ENCODE data around the gene ZNF582. TPM values are rescaled to one million over a fixed set of nuclear protein-coding genes. Genes with fewer than 3 reads are reported as not detected.
"Not testable (repeated sequence)": the region's sequence is repeated elsewhere in the genome, so short reads cannot be mapped to it uniquely, and the experiment has no call there.

The ZNF582 gene
- total and polyA plus RNA-seq, 2 experiments from 2014 or later: 4.2 to 4.8 TPM

DNA sequence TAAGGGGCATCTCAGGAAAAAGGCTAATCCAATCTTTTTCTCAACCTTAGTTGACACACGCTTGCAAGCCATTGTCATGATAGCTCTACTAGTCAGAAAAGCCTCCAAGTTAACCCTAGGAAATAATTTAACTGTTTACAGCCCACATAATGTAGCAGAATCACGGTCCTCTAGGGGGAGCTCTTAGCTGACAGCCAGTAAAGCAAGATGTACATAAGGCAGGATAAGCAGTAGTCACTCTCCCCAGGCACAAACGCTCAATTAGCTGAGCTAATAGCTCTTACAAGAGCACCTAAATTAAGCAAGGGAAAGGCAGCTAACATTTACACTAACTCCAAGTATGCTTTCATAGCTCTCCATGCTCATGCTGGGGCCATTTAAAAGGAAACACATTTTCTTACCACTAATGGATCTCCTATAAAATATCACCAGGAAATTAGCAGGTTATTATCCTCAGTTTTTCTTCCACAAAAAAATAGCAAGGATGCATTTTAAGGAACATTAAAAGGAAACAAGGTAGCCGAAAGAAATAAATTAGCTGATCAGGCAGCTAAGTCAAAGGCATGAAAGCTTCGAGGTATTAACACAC is 45.0 kb downstream of the ZNF582 start:
- WGBS, 2 experiments (ENCODE audit: low coverage in 1 of 2, low lambda C conversion rate in 2 of 2, missing lambda C conversion rate in 2 of 2): 46 to 50% methylated on average over 5 of the region's 5 CpGs

DNA sequence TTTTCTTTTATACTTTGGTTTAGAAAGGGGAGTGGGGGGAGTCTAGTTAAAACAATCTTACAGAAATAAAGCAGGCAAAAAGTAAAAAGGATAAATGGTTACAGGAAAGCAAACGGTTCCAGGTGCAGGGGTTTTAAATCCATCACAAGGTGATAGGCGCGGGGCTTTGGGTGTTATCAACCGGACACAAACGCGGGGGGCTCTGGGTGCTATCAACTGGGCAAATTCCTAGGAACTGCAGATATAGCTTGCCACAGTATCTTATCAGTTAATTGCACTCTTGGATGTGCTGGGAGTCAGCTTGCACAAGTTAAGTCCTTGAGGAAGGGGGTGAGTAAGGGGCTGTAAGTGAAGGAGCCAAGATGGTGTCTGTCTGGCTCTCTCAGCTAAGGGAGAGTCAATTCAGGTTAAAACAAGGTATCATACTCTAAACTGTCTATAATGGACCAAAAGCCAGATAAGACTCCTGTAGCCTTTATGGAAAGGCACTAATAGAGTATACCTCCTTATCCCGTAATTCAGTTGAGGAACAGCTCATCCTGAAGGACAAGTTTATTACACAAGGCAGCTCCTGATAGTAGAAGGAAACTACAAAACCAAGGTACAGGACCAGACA is 46.1 kb downstream of the ZNF582 start:
- TF ChIP-seq EZH2phosphoT487 (IDR thresholded peaks at IDR 0.05; ENCODE audit: insufficient read depth, low read depth) (no peak), EZH2 (IDR thresholded peaks at IDR 0.05; ENCODE audit: insufficient read depth, poor library complexity, severe bottlenecking) (no peak)
- H3K4me1 ChIP-seq (ENCODE audit: insufficient read depth): no peaks in the 10 kb centered on the region
- H3K4me2 ChIP-seq (ENCODE audit: unreplicated experiment): no peak overlapping the region
- no peak overlapping the region for H2AFZ ChIP-seq
- H3K27ac ChIP-seq: no peak overlapping the region
- no peaks in the 10 kb centered on the region for H4K20me1 ChIP-seq (ENCODE audit: insufficient read depth)
- in situ Hi-C loops (cut with MboI): no loop called here
- H3K4me3 ChIP-seq: no peak overlapping the region
- H3K36me3 ChIP-seq (ENCODE audit: low read depth): no peaks in the 10 kb centered on the region
- no peaks in the 10 kb centered on the region for H3K9me3 ChIP-seq (ENCODE audit: low read depth)
- no peaks in the 10 kb centered on the region for H3K9me2 ChIP-seq (ENCODE audit: insufficient read depth)
- no peak for DNase-seq
- H3K9ac ChIP-seq: no peak overlapping the region
- H3F3A ChIP-seq (ENCODE audit: insufficient read depth): no peaks in the 10 kb centered on the region
- no peaks in the 10 kb centered on the region for H3K79me2 ChIP-seq (ENCODE audit: insufficient read depth)
- whole genome bisulfite sequencing, 2 experiments (ENCODE audit: low coverage in 1 of 2, low lambda C conversion rate in 2 of 2, missing lambda C conversion rate in 2 of 2): 72 to 80% methylated on average over 7 of the region's 7 CpGs
- H3K27me3 ChIP-seq (replicated peaks; ENCODE audit: insufficient read depth): no peaks in the 10 kb centered on the region

More for the DNA sequence above, 45.0 kb downstream of the ZNF582 start:
- in situ Hi-C loops (cut with MboI): no loop called here
- Histone ChIP-seq H3K9me2 (ENCODE audit: insufficient read depth) (no peaks in the 10 kb centered on the region), H3K27me3 (replicated peaks; ENCODE audit: insufficient read depth) (no peaks in the 10 kb centered on the region), H3K4me2 (ENCODE audit: unreplicated experiment) (no peak overlapping the region), H3K79me2 (ENCODE audit: insufficient read depth) (no peaks in the 10 kb centered on the region), H2AFZ (no peak overlapping the region), H3K9ac (no peak overlapping the region), H3K9me3 (ENCODE audit: low read depth) (no peaks in the 10 kb centered on the region), H3F3A (ENCODE audit: insufficient read depth) (no peaks in the 10 kb centered on the region), H4K20me1 (ENCODE audit: insufficient read depth) (no peaks in the 10 kb centered on the region), H3K36me3 (ENCODE audit: low read depth) (no peaks in the 10 kb centered on the region), H3K27ac (no peak overlapping the region), H3K4me3 (no peak overlapping the region), H3K4me1 (ENCODE audit: insufficient read depth) (no peaks in the 10 kb centered on the region)
- TF ChIP-seq EZH2 (IDR thresholded peaks at IDR 0.05; ENCODE audit: insufficient read depth, poor library complexity, severe bottlenecking) (no peak), EZH2phosphoT487 (IDR thresholded peaks at IDR 0.05; ENCODE audit: insufficient read depth, low read depth) (no peak)
- DNase-seq: peak; percentile 39

DNA sequence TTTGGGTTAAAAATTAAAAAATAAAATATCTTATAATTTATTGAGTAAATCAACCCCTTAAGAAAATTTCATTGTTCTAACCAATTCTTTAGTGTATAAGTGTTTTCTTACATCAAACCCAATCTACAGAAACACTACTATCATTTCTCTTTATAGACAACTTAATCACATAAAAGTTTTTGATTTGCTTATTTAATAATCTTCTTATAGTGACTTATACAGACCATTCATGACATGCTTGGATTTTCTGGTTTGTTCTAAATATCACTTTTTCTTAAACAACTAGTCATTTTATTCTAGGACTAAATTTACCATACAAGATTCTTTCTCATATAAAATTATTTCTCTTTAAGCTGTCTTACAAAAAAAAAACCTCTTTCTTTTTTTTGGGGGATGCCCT is 51.4 kb downstream of the ZNF582 start:
- no peak overlapping the region for H2AFZ ChIP-seq
- no peaks in the 10 kb centered on the region for H4K20me1 ChIP-seq (ENCODE audit: insufficient read depth)
- H3K9ac ChIP-seq: no peak overlapping the region
- H3K27ac ChIP-seq: no peak overlapping the region
- H3K4me3 ChIP-seq: no peak overlapping the region
- H3K4me1 ChIP-seq (ENCODE audit: insufficient read depth): no peaks in the 10 kb centered on the region
- no peaks in the 10 kb centered on the region for H3K9me3 ChIP-seq (ENCODE audit: low read depth)
- no peaks in the 10 kb centered on the region for H3F3A ChIP-seq (ENCODE audit: insufficient read depth)
- no peak for DNase-seq
- in situ Hi-C loops (cut with MboI): no loop called here
- H3K36me3 ChIP-seq (ENCODE audit: low read depth): no peaks in the 10 kb centered on the region
- TF ChIP-seq EZH2phosphoT487 (IDR thresholded peaks at IDR 0.05; ENCODE audit: insufficient read depth, low read depth): no peak
- no peak for TF ChIP-seq EZH2 (IDR thresholded peaks at IDR 0.05; ENCODE audit: insufficient read depth, poor library complexity, severe bottlenecking)
- no peaks in the 10 kb centered on the region for H3K27me3 ChIP-seq (replicated peaks; ENCODE audit: insufficient read depth)
- H3K9me2 ChIP-seq (ENCODE audit: insufficient read depth): no peaks in the 10 kb centered on the region
- no peak overlapping the region for H3K4me2 ChIP-seq (ENCODE audit: unreplicated experiment)
- no peaks in the 10 kb centered on the region for H3K79me2 ChIP-seq (ENCODE audit: insufficient read depth)

DNA sequence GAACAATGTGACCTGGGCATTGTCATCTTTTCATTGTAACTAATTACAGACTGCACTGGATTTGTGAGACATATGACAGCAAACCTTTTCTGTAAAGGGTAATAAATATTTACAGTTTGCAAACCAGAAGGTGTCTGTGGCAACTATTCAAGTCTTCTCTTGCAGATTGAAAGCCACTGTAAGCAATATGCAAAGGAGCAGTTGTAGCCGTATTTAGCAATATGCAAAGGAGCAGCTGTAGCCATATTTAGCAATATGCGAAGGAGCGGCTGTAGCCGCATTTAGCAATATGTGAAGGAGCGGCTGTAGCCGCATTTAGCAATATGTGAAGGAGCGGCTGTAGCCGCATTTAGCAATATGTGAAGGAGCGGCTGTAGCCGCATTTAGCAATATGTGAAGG is 54.3 kb downstream of the ZNF582 start:
- in situ Hi-C loops (cut with MboI): not testable (repeated sequence)

DNA sequence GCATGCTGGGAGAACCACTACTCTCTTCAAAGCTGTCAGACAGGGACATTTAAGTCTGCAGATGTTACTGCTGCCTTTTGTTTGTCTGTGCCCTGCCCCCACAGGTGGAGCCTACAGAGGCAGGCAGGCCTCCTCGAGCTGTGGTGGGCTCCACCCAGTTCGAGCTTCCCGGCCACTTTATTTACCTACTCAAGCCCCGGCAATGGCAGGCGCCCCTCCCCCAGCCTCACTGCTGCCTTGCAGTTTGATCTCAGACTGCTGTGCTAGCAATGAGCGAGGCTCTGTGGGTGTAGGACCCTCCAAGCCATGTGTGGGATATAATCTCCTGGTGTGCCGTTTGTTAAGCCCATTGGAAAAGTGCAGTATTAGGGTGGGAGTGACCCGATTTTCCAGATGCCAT is 56.3 kb downstream of the ZNF582 start:
- H3K4me2 ChIP-seq (ENCODE audit: unreplicated experiment); H2AFZ ChIP-seq; H3K27me3 ChIP-seq (replicated peaks; ENCODE audit: insufficient read depth); in situ Hi-C loops (cut with MboI); H3K4me3 ChIP-seq; H3K79me2 ChIP-seq (ENCODE audit: insufficient read depth); H3K9me2 ChIP-seq (ENCODE audit: insufficient read depth); H3K9me3 ChIP-seq (ENCODE audit: low read depth); H3K9ac ChIP-seq; H3K27ac ChIP-seq; H3F3A ChIP-seq (ENCODE audit: insufficient read depth); DNase-seq; H3K36me3 ChIP-seq (ENCODE audit: low read depth); H3K4me1 ChIP-seq (ENCODE audit: insufficient read depth); H4K20me1 ChIP-seq (ENCODE audit: insufficient read depth): not testable (repeated sequence)
- 48 to 50% methylated on average over 7 to 8 of the region's 8 CpGs for WGBS, 2 experiments (ENCODE audit: low coverage in 1 of 2, low lambda C conversion rate in 2 of 2, missing lambda C conversion rate in 2 of 2)

More for the DNA sequence above, 54.3 kb downstream of the ZNF582 start:
- not testable (repeated sequence) for H3K9ac ChIP-seq; H3K79me2 ChIP-seq (ENCODE audit: insufficient read depth); H3K27me3 ChIP-seq (replicated peaks; ENCODE audit: insufficient read depth); H3F3A ChIP-seq (ENCODE audit: insufficient read depth); H2AFZ ChIP-seq; H3K27ac ChIP-seq; H3K4me3 ChIP-seq; DNase-seq; H3K36me3 ChIP-seq (ENCODE audit: low read depth); H3K9me2 ChIP-seq (ENCODE audit: insufficient read depth); H3K9me3 ChIP-seq (ENCODE audit: low read depth); H3K4me2 ChIP-seq (ENCODE audit: unreplicated experiment); H3K4me1 ChIP-seq (ENCODE audit: insufficient read depth); H4K20me1 ChIP-seq (ENCODE audit: insufficient read depth)
- WGBS, 2 experiments (ENCODE audit: low coverage in 1 of 2, low lambda C conversion rate in 2 of 2, missing lambda C conversion rate in 2 of 2): 94% methylated on average over 8 of the region's 10 CpGs

DNA sequence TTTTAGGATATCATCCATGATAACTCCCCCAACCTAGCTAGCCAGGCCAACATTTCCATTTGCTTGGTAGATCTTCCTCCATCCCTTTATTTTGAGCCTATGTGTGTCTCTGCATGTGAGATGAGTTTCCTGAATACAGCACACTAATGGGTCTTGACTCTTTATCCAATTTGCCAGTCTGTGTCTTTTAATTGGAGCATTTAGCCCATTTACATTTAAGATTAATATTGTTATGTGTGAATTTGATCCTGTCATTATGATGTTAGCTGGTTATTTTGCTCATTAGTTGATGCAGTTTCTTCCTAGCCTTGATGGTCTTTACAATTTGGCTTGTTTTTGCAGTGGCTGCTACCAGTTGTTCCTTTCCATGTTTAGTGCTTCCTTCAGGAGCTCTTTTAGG is 58.0 kb downstream of the ZNF582 start:
- H3K79me2 ChIP-seq (ENCODE audit: insufficient read depth); H3K4me3 ChIP-seq; H3K4me2 ChIP-seq (ENCODE audit: unreplicated experiment); H3K27ac ChIP-seq; H3K27me3 ChIP-seq (replicated peaks; ENCODE audit: insufficient read depth); in situ Hi-C loops (cut with MboI); H3K9me3 ChIP-seq (ENCODE audit: low read depth); H4K20me1 ChIP-seq (ENCODE audit: insufficient read depth); DNase-seq; H2AFZ ChIP-seq; H3K36me3 ChIP-seq (ENCODE audit: low read depth); H3K4me1 ChIP-seq (ENCODE audit: insufficient read depth); H3K9ac ChIP-seq; H3K9me2 ChIP-seq (ENCODE audit: insufficient read depth); H3F3A ChIP-seq (ENCODE audit: insufficient read depth): not testable (repeated sequence)
